ENCODE measurements around the gene OR1S1. TPM values are rescaled to one million over a fixed set of nuclear protein-coding genes. Genes with fewer than 3 reads are reported as not detected.

Gene OR1S1
- total and polyA plus RNA-seq, 2 donors = not detected

GRCh38 chr11:58192229-58192628 is 20.3 kb upstream of the OR1S1 start:
- Histone ChIP-seq H3K27ac (ENCODE audit: low read depth in 1 of 2, low read length in 1 of 2) (no peak overlapping the region), H3K9me3 (ENCODE audit: control insufficient read depth in 2 of 2, insufficient read depth in 1 of 2, low read length in 1 of 2) (no peaks in the 10 kb centered on the region), H3K36me3 (ENCODE audit: control insufficient read depth in 2 of 2, insufficient read depth in 2 of 2, low read length in 1 of 2) (no peaks in the 10 kb centered on the region), H3K4me1 (ENCODE audit: control insufficient read depth in 2 of 2, insufficient read depth in 2 of 2, low read length in 2 of 2) (no peaks in the 10 kb centered on the region), H3K27me3 (ENCODE audit: control insufficient read depth in 2 of 2, insufficient read depth in 1 of 2, low read length in 1 of 2) (no peaks in the 10 kb centered on the region), H3K4me3 (ENCODE audit: low read length in 2 of 2) (no peak overlapping the region)
- no peak for DNase-seq (ENCODE audit: low read depth in 6 of 9, low spot score in 9 of 9)
- WGBS = 89% methylated on average over 3 of the region's 3 CpGs

- Histone ChIP-seq H3K4me3 (ENCODE audit: low read length in 2 of 2) (no peak overlapping the region), H3K36me3 (ENCODE audit: control insufficient read depth in 2 of 2, insufficient read depth in 2 of 2, low read length in 1 of 2) (no peaks in the 10 kb centered on the region), H3K4me1 (ENCODE audit: control insufficient read depth in 2 of 2, insufficient read depth in 2 of 2, low read length in 2 of 2) (no peaks in the 10 kb centered on the region), H3K9me3 (ENCODE audit: control insufficient read depth in 2 of 2, insufficient read depth in 1 of 2, low read length in 1 of 2) (no peaks in the 10 kb centered on the region), H3K27me3 (ENCODE audit: control insufficient read depth in 2 of 2, insufficient read depth in 1 of 2, low read length in 1 of 2) (no peaks in the 10 kb centered on the region), H3K27ac (ENCODE audit: low read depth in 1 of 2, low read length in 1 of 2) (no peak overlapping the region)
- DNase-seq (ENCODE audit: low read depth in 6 of 9, low spot score in 9 of 9) = no peak
Observed at GRCh38 chr11:58193391-58193790, 19.1 kb upstream of the OR1S1 start.

GRCh38 chr11:58195939-58196338 is 16.6 kb upstream of the OR1S1 start:
- H3K27me3 ChIP-seq (ENCODE audit: control insufficient read depth in 2 of 2, insufficient read depth in 1 of 2, low read length in 1 of 2) = no peaks in the 10 kb centered on the region
- no peaks in the 10 kb centered on the region for H3K36me3 ChIP-seq (ENCODE audit: control insufficient read depth in 2 of 2, insufficient read depth in 2 of 2, low read length in 1 of 2)
- no peaks in the 10 kb centered on the region for H3K9me3 ChIP-seq (ENCODE audit: control insufficient read depth in 2 of 2, insufficient read depth in 1 of 2, low read length in 1 of 2)
- 96% methylated on average over 2 of the region's 2 CpGs for WGBS
- no peak overlapping the region for H3K4me3 ChIP-seq (ENCODE audit: low read length in 2 of 2)
- no peak overlapping the region for H3K27ac ChIP-seq (ENCODE audit: low read depth in 1 of 2, low read length in 1 of 2)
- DNase-seq (ENCODE audit: low read depth in 6 of 9, low spot score in 9 of 9) = no peak
- no peaks in the 10 kb centered on the region for H3K4me1 ChIP-seq (ENCODE audit: control insufficient read depth in 2 of 2, insufficient read depth in 2 of 2, low read length in 2 of 2)

- DNase-seq (ENCODE audit: low read depth in 6 of 9, low spot score in 9 of 9) = no peak
- H3K9me3 ChIP-seq (ENCODE audit: control insufficient read depth in 2 of 2, insufficient read depth in 1 of 2, low read length in 1 of 2) = no peaks in the 10 kb centered on the region
- no peaks in the 10 kb centered on the region for H3K27me3 ChIP-seq (ENCODE audit: control insufficient read depth in 2 of 2, insufficient read depth in 1 of 2, low read length in 1 of 2)
- no peaks in the 10 kb centered on the region for H3K4me1 ChIP-seq (ENCODE audit: control insufficient read depth in 2 of 2, insufficient read depth in 2 of 2, low read length in 2 of 2)
- H3K27ac ChIP-seq (ENCODE audit: low read depth in 1 of 2, low read length in 1 of 2) = no peak overlapping the region
- H3K36me3 ChIP-seq (ENCODE audit: control insufficient read depth in 2 of 2, insufficient read depth in 2 of 2, low read length in 1 of 2) = no peaks in the 10 kb centered on the region
- H3K4me3 ChIP-seq (ENCODE audit: low read length in 2 of 2) = no peak overlapping the region
- WGBS = 84% methylated on average over 1 of the region's 1 CpG
Observed at GRCh38 chr11:58199271-58199670, 13.2 kb upstream of the OR1S1 start.

GRCh38 chr11:58204042-58204441 is 8.5 kb upstream of the OR1S1 start, which contains the start of gene OR1S2:
TSS of gene OR1S2 (minus strand) at chr11:58204142. CDS start at chr11:58204142, 0 bp downstream.
- no peaks in the 10 kb centered on the region for H3K36me3 ChIP-seq (ENCODE audit: control insufficient read depth in 2 of 2, insufficient read depth in 2 of 2, low read length in 1 of 2)
- no peaks in the 10 kb centered on the region for H3K27me3 ChIP-seq (ENCODE audit: control insufficient read depth in 2 of 2, insufficient read depth in 1 of 2, low read length in 1 of 2)
- H3K27ac ChIP-seq (ENCODE audit: low read depth in 1 of 2, low read length in 1 of 2) = no peak within 1 kb of the TSS
- H3K4me3 ChIP-seq (ENCODE audit: low read length in 2 of 2) = no peak within 1 kb of the TSS
- no peak for DNase-seq (ENCODE audit: low read depth in 6 of 9, low spot score in 9 of 9)
- H3K4me1 ChIP-seq (ENCODE audit: control insufficient read depth in 2 of 2, insufficient read depth in 2 of 2, low read length in 2 of 2) = no peaks in the 10 kb centered on the region
- H3K9me3 ChIP-seq (ENCODE audit: control insufficient read depth in 2 of 2, insufficient read depth in 1 of 2, low read length in 1 of 2) = no peaks in the 10 kb centered on the region

- Histone ChIP-seq H3K27ac (ENCODE audit: low read depth in 1 of 2, low read length in 1 of 2) (no peak overlapping the region), H3K9me3 (ENCODE audit: control insufficient read depth in 2 of 2, insufficient read depth in 1 of 2, low read length in 1 of 2) (no peaks in the 10 kb centered on the region), H3K4me1 (ENCODE audit: control insufficient read depth in 2 of 2, insufficient read depth in 2 of 2, low read length in 2 of 2) (no peaks in the 10 kb centered on the region), H3K4me3 (ENCODE audit: low read length in 2 of 2) (no peak overlapping the region), H3K27me3 (ENCODE audit: control insufficient read depth in 2 of 2, insufficient read depth in 1 of 2, low read length in 1 of 2) (no peaks in the 10 kb centered on the region), H3K36me3 (ENCODE audit: control insufficient read depth in 2 of 2, insufficient read depth in 2 of 2, low read length in 1 of 2) (no peaks in the 10 kb centered on the region)
- DNase-seq (ENCODE audit: low read depth in 6 of 9, low spot score in 9 of 9) = no peak
Observed at GRCh38 chr11:58216476-58216875, 4.0 kb downstream of the OR1S1 start.

GRCh38 chr11:58222721-58223120 is 10.2 kb downstream of the OR1S1 start:
- 83% methylated on average over 7 of the region's 7 CpGs for WGBS
- no peaks in the 10 kb centered on the region for H3K9me3 ChIP-seq (ENCODE audit: control insufficient read depth in 2 of 2, insufficient read depth in 1 of 2, low read length in 1 of 2)
- no peaks in the 10 kb centered on the region for H3K4me1 ChIP-seq (ENCODE audit: control insufficient read depth in 2 of 2, insufficient read depth in 2 of 2, low read length in 2 of 2)
- H3K27me3 ChIP-seq (ENCODE audit: control insufficient read depth in 2 of 2, insufficient read depth in 1 of 2, low read length in 1 of 2) = no peaks in the 10 kb centered on the region
- H3K36me3 ChIP-seq (ENCODE audit: control insufficient read depth in 2 of 2, insufficient read depth in 2 of 2, low read length in 1 of 2) = no peaks in the 10 kb centered on the region
- H3K27ac ChIP-seq (ENCODE audit: low read depth in 1 of 2, low read length in 1 of 2) = no peak overlapping the region
- H3K4me3 ChIP-seq (ENCODE audit: low read length in 2 of 2) = no peak overlapping the region
- no peak for DNase-seq (ENCODE audit: low read depth in 6 of 9, low spot score in 9 of 9)

GRCh38 chr11:58227956-58228615 is 15.6 kb downstream of the OR1S1 start:
- DNase-seq (ENCODE audit: low read depth in 6 of 9, low spot score in 9 of 9) = no peak
- WGBS = 95% methylated on average over 32 of the region's 32 CpGs
- no peak overlapping the region for H3K4me3 ChIP-seq (ENCODE audit: low read length in 2 of 2)
- no peaks in the 10 kb centered on the region for H3K9me3 ChIP-seq (ENCODE audit: control insufficient read depth in 2 of 2, insufficient read depth in 1 of 2, low read length in 1 of 2)
- H3K27me3 ChIP-seq (ENCODE audit: control insufficient read depth in 2 of 2, insufficient read depth in 1 of 2, low read length in 1 of 2) = no peaks in the 10 kb centered on the region
- H3K36me3 ChIP-seq (ENCODE audit: control insufficient read depth in 2 of 2, insufficient read depth in 2 of 2, low read length in 1 of 2) = no peaks in the 10 kb centered on the region
- H3K27ac ChIP-seq (ENCODE audit: low read depth in 1 of 2, low read length in 1 of 2) = no peak overlapping the region
- H3K4me1 ChIP-seq (ENCODE audit: control insufficient read depth in 2 of 2, insufficient read depth in 2 of 2, low read length in 2 of 2) = no peaks in the 10 kb centered on the region

GRCh38 chr11:58243954-58244353 is 31.4 kb downstream of the OR1S1 start:
- H3K9me3 ChIP-seq (ENCODE audit: control insufficient read depth in 2 of 2, insufficient read depth in 1 of 2, low read length in 1 of 2) = no peaks in the 10 kb centered on the region
- no peak overlapping the region for H3K27ac ChIP-seq (ENCODE audit: low read depth in 1 of 2, low read length in 1 of 2)
- no peak for DNase-seq (ENCODE audit: low read depth in 6 of 9, low spot score in 9 of 9)
- H3K27me3 ChIP-seq (ENCODE audit: control insufficient read depth in 2 of 2, insufficient read depth in 1 of 2, low read length in 1 of 2) = no peaks in the 10 kb centered on the region
- no peaks in the 10 kb centered on the region for H3K4me1 ChIP-seq (ENCODE audit: control insufficient read depth in 2 of 2, insufficient read depth in 2 of 2, low read length in 2 of 2)
- H3K36me3 ChIP-seq (ENCODE audit: control insufficient read depth in 2 of 2, insufficient read depth in 2 of 2, low read length in 1 of 2) = no peaks in the 10 kb centered on the region
- 97% methylated on average over 2 of the region's 2 CpGs for WGBS
- H3K4me3 ChIP-seq (ENCODE audit: low read length in 2 of 2) = no peak overlapping the region

- H3K9me3 ChIP-seq (ENCODE audit: control insufficient read depth in 2 of 2, insufficient read depth in 1 of 2, low read length in 1 of 2) = peaks cover 0 to 3% of the 10 kb centered on the region in 2 donors
- no peak overlapping the region for H3K27ac ChIP-seq (ENCODE audit: low read depth in 1 of 2, low read length in 1 of 2)
- WGBS = 91% methylated on average over 1 of the region's 1 CpG
- H3K27me3 ChIP-seq (ENCODE audit: control insufficient read depth in 2 of 2, insufficient read depth in 1 of 2, low read length in 1 of 2) = no peaks in the 10 kb centered on the region
- H3K4me3 ChIP-seq (ENCODE audit: low read length in 2 of 2) = no peak overlapping the region
- H3K4me1 ChIP-seq (ENCODE audit: control insufficient read depth in 2 of 2, insufficient read depth in 2 of 2, low read length in 2 of 2) = no peaks in the 10 kb centered on the region
- DNase-seq (ENCODE audit: low read depth in 6 of 9, low spot score in 9 of 9) = no peak
- H3K36me3 ChIP-seq (ENCODE audit: control insufficient read depth in 2 of 2, insufficient read depth in 2 of 2, low read length in 1 of 2) = no peaks in the 10 kb centered on the region
Observed at GRCh38 chr11:58254936-58255335, 42.4 kb downstream of the OR1S1 start.

Measured in thymus (tissue), 11 donors.